Myocyte (in vitro differentiated cells): ENCODE measurements around the gene BRD1. TPM values are rescaled to one million over a fixed set of nuclear protein-coding genes. Genes with fewer than 3 reads are reported as not detected.
"Not testable (repeated sequence)": the region's sequence is repeated elsewhere in the genome, so short reads cannot be mapped to it uniquely, and the experiment has no call there.

Experiments used
- DNase-seq: peaks from one replicate; pipeline ENCODE4 v3.0.0-alpha.2; 2012; ENCODE audit warnings: low read depth
- total RNA-seq: library from RNA; depleted of rRNA; stranded (reverse); fragments of >200 nt; gene quantifications from 2 replicates; pipeline ENCODE4 v1.2.3, GENCODE V29; 2014

The BRD1 gene
- total RNA-seq, 1 donor from 2014 or later = 21.4 TPM

GRCh38 chr22:49853981-49854831, 26.5 kb upstream of the BRD1 start:
- DNase-seq = peak; percentile 36

GRCh38 chr22:49852898-49853894, 25.5 kb upstream of the BRD1 start, which contains the start of gene ZBED4:
Gene ZBED4, plus strand, starts transcription at chr22:49853844. Its CDS starts 29,819 bp downstream, at chr22:49883663.
- DNase-seq = peak; percentile 98

GRCh38 chr22:49852568-49852897, 24.9 kb upstream of the BRD1 start:
- not testable (repeated sequence) for DNase-seq

- no peak for DNase-seq
These were observed 23.5 kb upstream of the BRD1 start for GRCh38 chr22:49850959-49851802.

- DNase-seq = no peak
These were observed 22.6 kb upstream of the BRD1 start for GRCh38 chr22:49850021-49850911.

- no peak for DNase-seq
These were observed 21.7 kb upstream of the BRD1 start for GRCh38 chr22:49849161-49850020.

- DNase-seq = no peak
These were observed 21.1 kb upstream of the BRD1 start for GRCh38 chr22:49848690-49849160.

GRCh38 chr22:49847751-49848689, 20.3 kb upstream of the BRD1 start:
- DNase-seq = no peak

GRCh38 chr22:49845666-49846459, 18.2 kb upstream of the BRD1 start:
- no peak for DNase-seq

GRCh38 chr22:49845241-49845640, 17.6 kb upstream of the BRD1 start:
- no peak for DNase-seq

- DNase-seq = no peak
These were observed 11.4 kb upstream of the BRD1 start for GRCh38 chr22:49838771-49839717.

- no peak for DNase-seq
These were observed 5.8 kb upstream of the BRD1 start for GRCh38 chr22:49833340-49834007.

GRCh38 chr22:49829044-49829853, 1.6 kb upstream of the BRD1 start:
- DNase-seq = no peak

- no peak for DNase-seq
These were observed 909 bp upstream of the BRD1 start for GRCh38 chr22:49828599-49828965.
